Adrenal gland (tissue), 5 donors: ENCODE data around the gene CIAO3.

ENCODE experiments used
- POLR2A ChIP-seq, 2 donors: fragments of 450-650 bp; IDR thresholded peaks; one replicate each; pipeline ENCODE4 v1.6.1; 2017; ENCODE audit warnings: antibody characterized with exemption in 2 of 2, mild to moderate bottlenecking in 2 of 2, moderate library complexity in 1 of 2
- TF ChIP-seq, protein P1 (sequence below), 6 experiments: fragments of 450-650 bp in 4 of 6; fragments of 200-600 bp in 2 of 6; sonication (generic) in 1 of 6; IDR thresholded peaks; 1 replicate in 5 of 6; 2 replicates in 1 of 6; pipeline versions ENCODE4 v1.5.1 to v1.8.0; 2016 to 2021; ENCODE audit warnings: antibody characterized with exemption in 6 of 6, mild to moderate bottlenecking in 2 of 6, moderate library complexity in 1 of 6
- donor health status: DM: no; HTN: no; CAD: no.

DNA sequence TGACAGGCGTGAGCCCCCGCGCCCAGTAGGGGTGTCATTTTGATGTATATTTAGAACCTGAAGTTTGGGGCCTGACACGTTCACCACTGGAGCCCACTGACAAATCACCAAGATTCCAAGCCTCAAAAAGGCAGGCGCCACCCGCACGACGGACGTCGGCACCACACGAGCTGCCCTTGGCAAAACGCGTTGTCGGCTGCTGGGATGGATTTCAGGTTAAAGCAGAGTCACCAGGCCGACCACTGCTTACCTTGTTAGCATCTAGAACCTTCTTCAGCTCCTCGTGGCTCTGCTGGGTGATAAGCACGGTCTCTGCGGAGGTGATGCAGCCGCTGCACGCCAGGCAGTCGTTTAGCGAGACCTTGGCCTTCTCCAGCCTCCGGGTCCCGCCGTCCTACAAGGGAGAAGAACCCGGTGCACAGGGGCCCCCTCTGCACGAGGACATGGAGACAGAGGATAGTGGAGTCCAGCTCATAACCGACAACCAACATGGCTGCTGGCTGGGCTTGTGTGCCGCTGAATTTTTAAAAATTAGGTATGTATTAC is 3.8 kb downstream of the CIAO3 start:
- TF ChIP-seq, protein P1, sequence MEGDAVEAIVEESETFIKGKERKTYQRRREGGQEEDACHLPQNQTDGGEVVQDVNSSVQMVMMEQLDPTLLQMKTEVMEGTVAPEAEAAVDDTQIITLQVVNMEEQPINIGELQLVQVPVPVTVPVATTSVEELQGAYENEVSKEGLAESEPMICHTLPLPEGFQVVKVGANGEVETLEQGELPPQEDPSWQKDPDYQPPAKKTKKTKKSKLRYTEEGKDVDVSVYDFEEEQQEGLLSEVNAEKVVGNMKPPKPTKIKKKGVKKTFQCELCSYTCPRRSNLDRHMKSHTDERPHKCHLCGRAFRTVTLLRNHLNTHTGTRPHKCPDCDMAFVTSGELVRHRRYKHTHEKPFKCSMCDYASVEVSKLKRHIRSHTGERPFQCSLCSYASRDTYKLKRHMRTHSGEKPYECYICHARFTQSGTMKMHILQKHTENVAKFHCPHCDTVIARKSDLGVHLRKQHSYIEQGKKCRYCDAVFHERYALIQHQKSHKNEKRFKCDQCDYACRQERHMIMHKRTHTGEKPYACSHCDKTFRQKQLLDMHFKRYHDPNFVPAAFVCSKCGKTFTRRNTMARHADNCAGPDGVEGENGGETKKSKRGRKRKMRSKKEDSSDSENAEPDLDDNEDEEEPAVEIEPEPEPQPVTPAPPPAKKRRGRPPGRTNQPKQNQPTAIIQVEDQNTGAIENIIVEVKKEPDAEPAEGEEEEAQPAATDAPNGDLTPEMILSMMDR (IDR thresholded peaks at IDR 0.05) = no peak
- no peak for TF ChIP-seq POLR2A (IDR thresholded peaks at IDR 0.05)
